DND-41 (cell line): ENCODE data around the gene ZNF207.

Source experiments
- ATAC-seq: fragments of 200-7000 bp; cut with Tn5 transposase; 3 replicates; pipeline ENCODE4 v1.9.1; 2021; ENCODE audit warnings: low read depth; ENCODE audit not compliant: insufficient read depth
- DNase-seq: peaks from one replicate; pipeline ENCODE4 v3.0.0-alpha.2; 2020
- H2AFZ ChIP-seq: 2 replicates; pipeline ENCODE4 v1.6.0; 2012; ENCODE audit warnings: low read depth, low read length
- H3K27ac ChIP-seq: 2 replicates; pipeline ENCODE4 v1.5.1; 2012; ENCODE audit warnings: low read length, inconsistent platforms
- H3K27me3 ChIP-seq: fragments of 200-600 bp; sonication (generic); 2 replicates; pipeline ENCODE4 v1.6.0; 2012; ENCODE audit warnings: low read length, mild to moderate bottlenecking, inconsistent platforms; ENCODE audit not compliant: insufficient read depth, poor library complexity
- H3K36me3 ChIP-seq: 2 replicates; pipeline ENCODE4 v1.5.1; 2012; ENCODE audit warnings: low read length, inconsistent platforms; ENCODE audit not compliant: insufficient read depth
- H3K4me1 ChIP-seq: 2 replicates; pipeline ENCODE4 v1.5.1; 2012; ENCODE audit warnings: mild to moderate bottlenecking, low read length; ENCODE audit not compliant: insufficient read depth
- H3K4me2 ChIP-seq: 2 replicates; pipeline ENCODE4 v1.6.0; 2012; ENCODE audit warnings: mild to moderate bottlenecking, moderate library complexity, low read length, inconsistent platforms; ENCODE audit not compliant: insufficient read depth
- H3K4me3 ChIP-seq, 2 experiments: fragments of 200-600 bp in 1 of 2; shearing (Covaris generic) in 1 of 2; 2 replicates each; pipeline ENCODE4 v1.5.1; 2012 to 2016; ENCODE audit warnings: inconsistent platforms in 2 of 2, low read length in 2 of 2, mild to moderate bottlenecking in 2 of 2, low read depth in 1 of 2, moderate library complexity in 1 of 2
- H3K79me2 ChIP-seq: 2 replicates; pipeline ENCODE4 v1.6.0; 2012; ENCODE audit warnings: low read length, inconsistent platforms; ENCODE audit not compliant: insufficient read depth
- H3K9ac ChIP-seq: 2 replicates; pipeline ENCODE4 v1.6.0; 2012; ENCODE audit warnings: low read depth, mild to moderate bottlenecking, inconsistent platforms, low read length, moderate library complexity
- H3K9me3 ChIP-seq: 2 replicates; pipeline ENCODE4 v1.5.1; 2012; ENCODE audit warnings: low read length, moderate library complexity, mild to moderate bottlenecking, inconsistent platforms; ENCODE audit not compliant: insufficient read depth, severe bottlenecking
- H4K20me1 ChIP-seq: 2 replicates; pipeline ENCODE4 v1.6.0; 2012; ENCODE audit warnings: low read length; ENCODE audit not compliant: insufficient read depth
- CTCF ChIP-seq: IDR thresholded peaks from 2 replicates; pipeline ENCODE4 v1.5.1; 2012; ENCODE audit warnings: borderline replicate concordance, low read length, moderate library complexity, mild to moderate bottlenecking; ENCODE audit not compliant: poor library complexity, severe bottlenecking; ENCODE audit errors: extremely low read depth
- EZH2 ChIP-seq: IDR thresholded peaks from 3 replicates; pipeline ENCODE4 v1.6.1; 2012; ENCODE audit warnings: borderline replicate concordance, low read depth, mild to moderate bottlenecking, moderate library complexity, low read length, inconsistent platforms; ENCODE audit not compliant: severe bottlenecking

ZNF207 gene

GRCh38 chr17:32357615-32358014 lies 7.7 kb downstream of the ZNF207 start:
- DNase-seq (no peak), ATAC-seq (no peak)
- peaks cover 47% of the 10 kb centered on the region for H3K4me1 ChIP-seq
- TF ChIP-seq EZH2 (no peak), CTCF (no peak)
- no peak overlapping the region for H3K27ac ChIP-seq
- H2AFZ ChIP-seq = no peak overlapping the region
- H3K4me2 ChIP-seq = no peak overlapping the region
- H3K9ac ChIP-seq = no peak overlapping the region
- H3K27me3 ChIP-seq = no peaks in the 10 kb centered on the region
- H3K4me3 ChIP-seq = no peak overlapping the region
- peaks cover 90% of the 10 kb centered on the region for H4K20me1 ChIP-seq
- H3K36me3 ChIP-seq = peaks cover 97% of the 10 kb centered on the region
- H3K79me2 ChIP-seq = peaks cover 100% of the 10 kb centered on the region
- no peaks in the 10 kb centered on the region for H3K9me3 ChIP-seq

- Histone ChIP-seq H3K27ac (no peak overlapping the region), H3K9ac (no peak overlapping the region), H3K4me1 (peaks cover 12% of the 10 kb centered on the region; the same call in 1 of the 2 replicates), H3K9me3 (no peaks in the 10 kb centered on the region), H3K79me2 (peaks cover 94% of the 10 kb centered on the region), H3K36me3 (peaks cover 99% of the 10 kb centered on the region), H3K4me3 (no peak overlapping the region), H3K4me2 (no peak overlapping the region), H4K20me1 (peaks cover 84% of the 10 kb centered on the region), H2AFZ (no peak overlapping the region), H3K27me3 (no peaks in the 10 kb centered on the region)
- DNase-seq (no peak), ATAC-seq (no peak)
- TF ChIP-seq EZH2 = no peak
- no peak for TF ChIP-seq CTCF
Measured at GRCh38 chr17:32361270-32361669, 11.3 kb downstream of the ZNF207 start.

GRCh38 chr17:32370426-32370825 lies 20.5 kb downstream of the ZNF207 start:
- TF ChIP-seq CTCF (no peak), EZH2 (no peak)
- H3K27me3 ChIP-seq = no peaks in the 10 kb centered on the region
- H3K79me2 ChIP-seq = peaks cover 74% of the 10 kb centered on the region
- no peak for ATAC-seq
- H3K4me1 ChIP-seq = no peaks in the 10 kb centered on the region
- H3K4me2 ChIP-seq = no peak overlapping the region
- H2AFZ ChIP-seq = no peak overlapping the region
- peaks cover 99% of the 10 kb centered on the region for H3K36me3 ChIP-seq
- H3K9me3 ChIP-seq = no peaks in the 10 kb centered on the region
- H4K20me1 ChIP-seq = peaks cover 46% of the 10 kb centered on the region; the same call in 1 of the 2 replicates
- no peak overlapping the region for H3K27ac ChIP-seq
- no peak overlapping the region for H3K9ac ChIP-seq
- no peak for DNase-seq
- H3K4me3 ChIP-seq = no peak overlapping the region
